ENCODE data around the gene ADH1A.

The ADH1A gene

GRCh38 chr4:99305638-99306400 is 15.0 kb upstream of the ADH1A start:
- Mint-ChIP-seq H3K27ac (no peak overlapping the region), H3K9me3 (no peaks in the 10 kb centered on the region), H3K36me3 (no peaks in the 10 kb centered on the region), H3K4me3 (no peak overlapping the region), H3K4me1 (no peaks in the 10 kb centered on the region)
- DNase-seq (ENCODE audit: low spot score in 2 of 2) (no peak), ATAC-seq (no peak)

- ATAC-seq = no peak
- Mint-ChIP-seq H3K27ac (no peak overlapping the region), H3K4me1 (no peaks in the 10 kb centered on the region)
Measured at GRCh38 chr4:99301376-99302164, 10.8 kb upstream of the ADH1A start.

GRCh38 chr4:99300934-99301333 is 10.1 kb upstream of the ADH1A start:
- H3K9me3 Mint-ChIP-seq = peaks cover 6% of the 10 kb centered on the region
- H3K36me3 Mint-ChIP-seq = no peaks in the 10 kb centered on the region
- ATAC-seq (no peak), DNase-seq (ENCODE audit: low spot score in 2 of 2) (no peak)
- no peak overlapping the region for H3K27ac Mint-ChIP-seq
- H3K4me1 Mint-ChIP-seq = no peaks in the 10 kb centered on the region
- H3K4me3 Mint-ChIP-seq = no peak overlapping the region

More at GRCh38 chr4:99301376-99302164, 10.8 kb upstream of the ADH1A start:
- peaks cover 2% of the 10 kb centered on the region for H3K9me3 Mint-ChIP-seq
- H3K4me3 Mint-ChIP-seq = no peak overlapping the region
- DNase-seq (ENCODE audit: low spot score in 2 of 2) = no peak
- H3K36me3 Mint-ChIP-seq = no peaks in the 10 kb centered on the region

- Mint-ChIP-seq H3K4me3 (no peak overlapping the region), H3K36me3 (no peaks in the 10 kb centered on the region), H3K4me1 (no peaks in the 10 kb centered on the region), H3K27ac (no peak overlapping the region), H3K9me3 (peaks cover 13% of the 10 kb centered on the region)
- DNase-seq (ENCODE audit: low spot score in 2 of 2) = no peak
- ATAC-seq = no peak
Measured at GRCh38 chr4:99293357-99293756, 2.6 kb upstream of the ADH1A start.

GRCh38 chr4:99285387-99285786 is 5.4 kb downstream of the ADH1A start:
- H3K9me3 Mint-ChIP-seq = no peaks in the 10 kb centered on the region
- H3K27ac Mint-ChIP-seq = no peak overlapping the region
- H3K36me3 Mint-ChIP-seq = no peaks in the 10 kb centered on the region
- H3K4me1 Mint-ChIP-seq = no peaks in the 10 kb centered on the region
- ATAC-seq (no peak), DNase-seq (ENCODE audit: low spot score in 2 of 2) (no peak)
- no peak overlapping the region for H3K4me3 Mint-ChIP-seq

GRCh38 chr4:99282731-99283130 is 8.1 kb downstream of the ADH1A start:
- Mint-ChIP-seq H3K27ac (no peak overlapping the region), H3K4me1 (no peaks in the 10 kb centered on the region), H3K4me3 (no peak overlapping the region), H3K9me3 (no peaks in the 10 kb centered on the region), H3K36me3 (no peaks in the 10 kb centered on the region)
- ATAC-seq = no peak
- DNase-seq (ENCODE audit: low spot score in 2 of 2) = no peak

- ATAC-seq (no peak), DNase-seq (ENCODE audit: low spot score in 2 of 2) (no peak)
- Mint-ChIP-seq H3K4me1 (no peaks in the 10 kb centered on the region), H3K27ac (no peak overlapping the region), H3K9me3 (no peaks in the 10 kb centered on the region), H3K4me3 (no peak overlapping the region), H3K36me3 (no peaks in the 10 kb centered on the region)
Measured at GRCh38 chr4:99281261-99281660, 9.5 kb downstream of the ADH1A start.

- Mint-ChIP-seq H3K4me3 (no peak overlapping the region), H3K36me3 (no peaks in the 10 kb centered on the region), H3K4me1 (no peaks in the 10 kb centered on the region), H3K9me3 (no peaks in the 10 kb centered on the region), H3K27ac (no peak overlapping the region)
- DNase-seq (ENCODE audit: low spot score in 2 of 2) (no peak), ATAC-seq (no peak)
Measured at GRCh38 chr4:99276417-99276816, 14.4 kb downstream of the ADH1A start.

- DNase-seq (ENCODE audit: low spot score in 2 of 2) (no peak), ATAC-seq (no peak)
- no peaks in the 10 kb centered on the region for H3K36me3 Mint-ChIP-seq
- H3K9me3 Mint-ChIP-seq = no peaks in the 10 kb centered on the region
- H3K27ac Mint-ChIP-seq = no peak overlapping the region
- no peak overlapping the region for H3K4me3 Mint-ChIP-seq
- no peaks in the 10 kb centered on the region for H3K4me1 Mint-ChIP-seq
Measured at GRCh38 chr4:99275885-99276284, 14.9 kb downstream of the ADH1A start.

GRCh38 chr4:99275050-99275449 is 15.7 kb downstream of the ADH1A start:
- H3K36me3 Mint-ChIP-seq = no peaks in the 10 kb centered on the region
- H3K27ac Mint-ChIP-seq = no peak overlapping the region
- ATAC-seq = no peak
- no peak overlapping the region for H3K4me3 Mint-ChIP-seq
- H3K4me1 Mint-ChIP-seq = no peaks in the 10 kb centered on the region
- no peak for DNase-seq (ENCODE audit: low spot score in 2 of 2)
- no peaks in the 10 kb centered on the region for H3K9me3 Mint-ChIP-seq

GRCh38 chr4:99273704-99274103 is 17.1 kb downstream of the ADH1A start:
- no peak for DNase-seq (ENCODE audit: low spot score in 2 of 2)

GRCh38 chr4:99264927-99265326 is 25.9 kb downstream of the ADH1A start:
- H3K27ac Mint-ChIP-seq = no peak overlapping the region
- DNase-seq (ENCODE audit: low spot score in 2 of 2) (no peak), ATAC-seq (no peak)
- no peaks in the 10 kb centered on the region for H3K36me3 Mint-ChIP-seq
- no peaks in the 10 kb centered on the region for H3K4me1 Mint-ChIP-seq
- peaks cover 9% of the 10 kb centered on the region for H3K9me3 Mint-ChIP-seq
- no peak overlapping the region for H3K4me3 Mint-ChIP-seq

More at GRCh38 chr4:99273704-99274103, 17.1 kb downstream of the ADH1A start:
- Mint-ChIP-seq H3K27ac (no peak overlapping the region), H3K9me3 (no peaks in the 10 kb centered on the region), H3K4me1 (no peaks in the 10 kb centered on the region), H3K36me3 (no peaks in the 10 kb centered on the region), H3K4me3 (no peak overlapping the region)
- ATAC-seq = no peak

GRCh38 chr4:99252746-99253145 is 38.0 kb downstream of the ADH1A start:
- ATAC-seq (no peak), DNase-seq (ENCODE audit: low spot score in 2 of 2) (no peak)
- Mint-ChIP-seq H3K27ac (no peak overlapping the region), H3K4me3 (no peak overlapping the region), H3K36me3 (no peaks in the 10 kb centered on the region), H3K9me3 (peaks cover 8% of the 10 kb centered on the region), H3K4me1 (no peaks in the 10 kb centered on the region)

- H3K4me1 Mint-ChIP-seq = no peaks in the 10 kb centered on the region
- no peaks in the 10 kb centered on the region for H3K36me3 Mint-ChIP-seq
- no peak for ATAC-seq
- no peak overlapping the region for H3K27ac Mint-ChIP-seq
- no peak overlapping the region for H3K4me3 Mint-ChIP-seq
- no peak for DNase-seq (ENCODE audit: low spot score in 2 of 2)
- H3K9me3 Mint-ChIP-seq = peaks cover 17% of the 10 kb centered on the region
Measured at GRCh38 chr4:99248714-99249113, 42.1 kb downstream of the ADH1A start.

- DNase-seq (ENCODE audit: low spot score in 2 of 2) = no peak
- no peak for ATAC-seq
- no peaks in the 10 kb centered on the region for H3K36me3 Mint-ChIP-seq
- no peaks in the 10 kb centered on the region for H3K9me3 Mint-ChIP-seq
- no peaks in the 10 kb centered on the region for H3K4me1 Mint-ChIP-seq
- H3K4me3 Mint-ChIP-seq = no peak overlapping the region
- no peak overlapping the region for H3K27ac Mint-ChIP-seq
Measured at GRCh38 chr4:99235955-99236354, 54.8 kb downstream of the ADH1A start.
